MM.1S (cell line): ENCODE results near the gene FRMD4B.

Experiments
- CTCF ChIP-seq: fragments of 300-600 bp; sonication (generic); IDR thresholded peaks from 2 replicates; pipeline ENCODE4 v1.5.1; 2016; ENCODE audit warnings: antibody characterized with exemption, low read length, mixed read lengths
- EZH2phosphoT487 ChIP-seq: fragments of 300-600 bp; sonication (generic); IDR thresholded peaks from 2 replicates; pipeline ENCODE4 v1.6.1; 2018; ENCODE audit warnings: antibody characterized with exemption, low read length

DNA sequence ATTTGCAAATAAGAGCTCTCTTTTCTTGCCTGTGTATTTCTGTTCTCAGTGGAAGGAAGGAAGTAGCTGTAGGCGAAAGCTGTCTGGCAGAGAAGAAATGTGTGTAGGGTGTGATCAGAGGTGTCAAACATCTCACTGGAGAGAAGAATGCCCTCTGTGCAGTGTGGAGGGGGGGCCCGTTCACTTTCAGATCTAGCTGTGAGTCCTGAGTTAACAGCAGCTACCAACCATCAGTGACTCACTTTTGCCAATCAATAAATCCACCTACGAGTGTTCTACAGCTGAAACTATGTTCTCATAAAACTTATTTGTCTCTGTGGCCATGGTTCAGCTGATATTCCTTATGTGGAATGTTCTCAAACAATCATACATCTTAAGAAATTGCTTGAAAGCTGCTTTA, 103.7 kb downstream of the FRMD4B start:
- no peak for TF ChIP-seq CTCF
- TF ChIP-seq EZH2phosphoT487 = no peak
